ENCODE results near the gene MYL12A. TPM values are rescaled to one million over a fixed set of nuclear protein-coding genes. Genes with fewer than 3 reads are reported as not detected.

Gene MYL12A
- total and polyA plus RNA-seq, 2 experiments from 2014 or later, result 152 to 420 TPM

DNA sequence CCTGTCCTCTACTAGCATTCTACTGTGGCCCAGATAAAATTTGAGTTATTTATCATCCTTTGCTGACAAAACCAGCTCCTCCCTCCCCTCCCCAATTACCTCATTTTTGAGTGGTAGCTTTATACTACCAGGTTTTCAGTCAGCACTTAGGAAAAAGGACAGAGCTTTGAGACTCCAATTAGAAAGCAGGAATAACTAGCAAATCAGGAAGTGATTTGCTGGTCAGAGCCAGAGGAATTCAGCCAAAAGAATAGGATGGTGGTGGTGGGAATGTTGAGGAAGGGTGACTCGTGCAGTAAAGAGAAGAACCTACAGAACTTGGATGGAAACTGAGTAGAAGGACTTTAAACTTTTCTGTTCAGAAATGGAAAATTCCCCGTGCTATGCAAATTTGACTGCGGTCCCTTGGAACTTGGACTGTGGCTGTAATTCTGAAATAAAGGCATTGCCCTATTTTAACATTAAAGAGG, 18.0 kb downstream of the MYL12A start:
- Histone ChIP-seq H3K4me3 (no peak overlapping the region), H3K27ac (no peak overlapping the region)
- peak in 1 of 2 donors; percentile 40 for DNase-seq (ENCODE audit: low read depth in 1 of 2, low spot score in 1 of 2)

GRCh38 chr18:3266062-3266608, 18.5 kb downstream of the MYL12A start:
- peaks cover 17% of the 10 kb centered on the region for H3K4me1 ChIP-seq (ENCODE audit: low read depth)
- DNase-seq (ENCODE audit: low read depth in 1 of 2, low spot score in 1 of 2), result no peak
- no peak overlapping the region for H3K27ac ChIP-seq
- H3K4me3 ChIP-seq, result no peak overlapping the region
- no peaks in the 10 kb centered on the region for H3K36me3 ChIP-seq
- no peaks in the 10 kb centered on the region for H3K9me3 ChIP-seq (ENCODE audit: low read depth)
- TF ChIP-seq, protein P1, sequence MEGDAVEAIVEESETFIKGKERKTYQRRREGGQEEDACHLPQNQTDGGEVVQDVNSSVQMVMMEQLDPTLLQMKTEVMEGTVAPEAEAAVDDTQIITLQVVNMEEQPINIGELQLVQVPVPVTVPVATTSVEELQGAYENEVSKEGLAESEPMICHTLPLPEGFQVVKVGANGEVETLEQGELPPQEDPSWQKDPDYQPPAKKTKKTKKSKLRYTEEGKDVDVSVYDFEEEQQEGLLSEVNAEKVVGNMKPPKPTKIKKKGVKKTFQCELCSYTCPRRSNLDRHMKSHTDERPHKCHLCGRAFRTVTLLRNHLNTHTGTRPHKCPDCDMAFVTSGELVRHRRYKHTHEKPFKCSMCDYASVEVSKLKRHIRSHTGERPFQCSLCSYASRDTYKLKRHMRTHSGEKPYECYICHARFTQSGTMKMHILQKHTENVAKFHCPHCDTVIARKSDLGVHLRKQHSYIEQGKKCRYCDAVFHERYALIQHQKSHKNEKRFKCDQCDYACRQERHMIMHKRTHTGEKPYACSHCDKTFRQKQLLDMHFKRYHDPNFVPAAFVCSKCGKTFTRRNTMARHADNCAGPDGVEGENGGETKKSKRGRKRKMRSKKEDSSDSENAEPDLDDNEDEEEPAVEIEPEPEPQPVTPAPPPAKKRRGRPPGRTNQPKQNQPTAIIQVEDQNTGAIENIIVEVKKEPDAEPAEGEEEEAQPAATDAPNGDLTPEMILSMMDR (IDR thresholded peaks at IDR 0.05; ENCODE audit: low read depth, low read length), result no peak
- no peaks in the 10 kb centered on the region for H3K27me3 ChIP-seq

More for the DNA sequence above, 18.0 kb downstream of the MYL12A start:
- peaks cover 22% of the 10 kb centered on the region for H3K4me1 ChIP-seq (ENCODE audit: low read depth)
- H3K9me3 ChIP-seq (ENCODE audit: low read depth), result no peaks in the 10 kb centered on the region
- no peaks in the 10 kb centered on the region for H3K36me3 ChIP-seq
- TF ChIP-seq, protein P1 (IDR thresholded peaks at IDR 0.05; ENCODE audit: low read depth, low read length), result no peak
- H3K27me3 ChIP-seq, result no peaks in the 10 kb centered on the region

- DNase-seq (ENCODE audit: low read depth in 1 of 2, low spot score in 1 of 2), result no peak
- H3K4me3 ChIP-seq, result no peak overlapping the region
- H3K36me3 ChIP-seq, result no peaks in the 10 kb centered on the region
- no peaks in the 10 kb centered on the region for H3K9me3 ChIP-seq (ENCODE audit: low read depth)
- no peak overlapping the region for H3K27ac ChIP-seq
- TF ChIP-seq, protein P1 (IDR thresholded peaks at IDR 0.05; ENCODE audit: low read depth, low read length), result no peak
- H3K4me1 ChIP-seq (ENCODE audit: low read depth), result peaks cover 12% of the 10 kb centered on the region
- H3K27me3 ChIP-seq, result no peaks in the 10 kb centered on the region
Measured at GRCh38 chr18:3268306-3268705, 20.7 kb downstream of the MYL12A start.

DNA sequence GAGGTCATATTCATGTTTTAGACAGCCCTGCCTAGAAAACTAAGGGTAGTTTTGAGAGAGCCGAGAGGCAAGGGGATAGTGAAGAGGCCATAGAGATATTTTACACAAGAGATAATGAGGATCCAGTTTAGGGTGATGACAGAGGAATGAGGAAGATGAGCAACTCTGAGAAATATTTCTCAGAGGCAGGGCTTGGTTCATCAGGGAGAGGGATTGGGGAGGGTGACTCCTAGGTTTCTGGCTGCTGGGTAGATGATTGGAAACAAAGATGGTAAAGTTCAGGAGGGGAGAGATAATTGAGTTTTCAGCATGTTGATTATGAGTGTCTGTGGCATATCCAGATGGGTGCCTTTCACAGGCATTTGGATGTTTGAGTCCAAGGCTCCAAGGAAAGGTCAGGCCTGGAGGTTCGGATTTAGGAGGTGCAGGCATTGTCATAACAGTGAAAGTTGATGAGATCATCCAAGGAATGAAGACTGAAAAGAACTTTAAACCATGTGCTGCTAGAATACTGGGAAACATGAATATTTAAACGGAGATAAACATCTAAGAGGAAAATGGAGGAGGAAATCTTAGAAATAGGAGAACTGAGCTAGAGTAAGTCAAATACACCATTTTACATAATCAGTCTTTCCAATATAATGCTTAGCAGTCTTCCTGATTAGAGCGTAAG, 21.8 kb downstream of the MYL12A start:
- Histone ChIP-seq H3K27ac (no peak overlapping the region), H3K27me3 (no peaks in the 10 kb centered on the region), H3K4me3 (no peak overlapping the region), H3K4me1 (ENCODE audit: low read depth) (peaks cover 5% of the 10 kb centered on the region), H3K36me3 (no peaks in the 10 kb centered on the region), H3K9me3 (ENCODE audit: low read depth) (no peaks in the 10 kb centered on the region)
- TF ChIP-seq, protein P1 (IDR thresholded peaks at IDR 0.05; ENCODE audit: low read depth, low read length), result no peak
- no peak for DNase-seq (ENCODE audit: low read depth in 1 of 2, low spot score in 1 of 2)

GRCh38 chr18:3269914-3270299, 22.3 kb downstream of the MYL12A start:
- Histone ChIP-seq H3K4me1 (ENCODE audit: low read depth) (peaks cover 5% of the 10 kb centered on the region), H3K4me3 (no peak overlapping the region), H3K27me3 (no peaks in the 10 kb centered on the region), H3K9me3 (ENCODE audit: low read depth) (no peaks in the 10 kb centered on the region), H3K36me3 (peaks cover 1% of the 10 kb centered on the region), H3K27ac (no peak overlapping the region)
- no peak for DNase-seq (ENCODE audit: low read depth in 1 of 2, low spot score in 1 of 2)
- TF ChIP-seq, protein P1 (IDR thresholded peaks at IDR 0.05; ENCODE audit: low read depth, low read length), result no peak

Data from cardiac muscle cell (in vitro differentiated cells and primary cell).